GM21723 (cell line): Measurements from ENCODE around the gene CCDC136.

Source experiments
- ATAC-seq: cut with Tn5 transposase; IDR thresholded peaks from one replicate; pipeline ENCODE4 v1.9.1; 2021; ENCODE audit warnings: mild to moderate bottlenecking, moderate library complexity; ENCODE audit not compliant: unreplicated experiment

CCDC136 gene

DNA sequence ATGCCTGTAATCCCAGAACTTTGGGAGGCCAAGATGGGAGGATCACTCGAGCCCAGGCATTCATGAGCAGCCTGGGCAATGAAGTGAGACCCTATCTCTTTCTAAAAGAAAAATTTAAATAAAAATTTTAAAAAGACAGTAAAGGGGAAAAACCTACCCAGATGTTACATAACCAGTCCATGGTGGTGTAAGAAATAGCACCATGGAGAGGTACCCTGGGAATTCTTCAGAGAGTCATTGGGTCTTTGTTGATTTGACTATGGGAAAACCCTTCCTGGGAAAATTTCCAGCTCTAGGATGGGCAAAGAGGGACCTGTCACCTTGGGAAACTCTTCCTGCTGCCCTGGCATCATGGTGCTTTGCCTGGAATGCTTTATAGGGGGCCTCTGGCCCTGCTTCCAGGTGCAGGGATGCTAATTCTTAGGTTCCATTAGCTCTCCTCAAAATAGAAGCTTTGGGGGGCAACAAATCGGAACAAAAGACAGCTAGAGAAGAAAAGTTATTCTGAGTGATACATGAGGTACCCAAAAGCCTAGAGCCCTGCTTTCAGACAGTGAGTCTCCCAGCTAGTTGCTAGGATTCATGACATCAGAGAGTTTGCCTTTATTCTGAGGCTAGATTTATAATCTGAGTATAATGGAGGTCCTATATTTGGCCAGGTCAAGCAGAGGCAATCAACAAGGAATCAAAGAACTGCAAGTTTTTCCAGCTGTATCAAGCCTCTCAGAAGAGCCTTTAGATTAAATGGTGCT, 10.1 kb downstream of the CCDC136 start:
- ATAC-seq: no peak

DNA sequence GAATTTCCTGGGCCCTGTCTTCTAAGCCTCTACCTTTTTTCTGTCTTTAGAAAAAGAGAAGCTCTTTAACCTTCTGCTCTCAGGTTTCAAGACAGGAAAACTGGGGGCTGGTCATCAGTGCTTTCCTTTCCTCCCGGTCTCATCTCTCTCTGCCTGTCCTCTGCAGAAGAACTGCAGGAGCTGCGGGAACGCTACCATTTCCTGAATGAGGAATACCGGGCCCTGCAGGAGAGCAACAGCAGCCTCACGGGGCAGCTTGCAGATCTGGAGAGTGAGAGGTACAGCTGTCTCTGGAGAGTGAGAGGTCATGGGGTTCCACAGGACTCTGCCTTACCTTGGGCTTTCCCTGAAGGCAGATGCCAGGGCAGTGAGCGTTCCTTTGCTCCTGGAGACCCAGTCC, 12.7 kb downstream of the CCDC136 start:
- ATAC-seq: no peak

DNA sequence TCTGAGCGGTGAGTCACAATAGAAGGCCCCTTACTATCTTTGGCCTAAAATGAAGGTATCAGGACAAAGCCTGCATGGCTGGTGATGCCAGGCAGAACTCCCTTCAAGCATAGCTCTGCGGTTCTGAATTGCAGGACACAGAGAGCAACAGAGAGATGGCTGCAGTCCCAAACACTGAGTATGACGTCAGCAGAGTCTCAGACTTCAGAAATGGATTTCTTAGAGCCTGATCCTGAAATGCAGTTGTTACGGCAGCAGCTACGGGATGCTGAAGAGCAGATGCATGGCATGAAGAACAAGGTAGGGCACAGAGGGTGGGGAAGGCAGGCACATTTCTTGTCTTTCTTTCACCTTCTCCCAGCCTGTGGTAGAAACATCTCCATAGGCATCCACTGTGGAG, 13.5 kb downstream of the CCDC136 start:
- no peak for ATAC-seq

DNA sequence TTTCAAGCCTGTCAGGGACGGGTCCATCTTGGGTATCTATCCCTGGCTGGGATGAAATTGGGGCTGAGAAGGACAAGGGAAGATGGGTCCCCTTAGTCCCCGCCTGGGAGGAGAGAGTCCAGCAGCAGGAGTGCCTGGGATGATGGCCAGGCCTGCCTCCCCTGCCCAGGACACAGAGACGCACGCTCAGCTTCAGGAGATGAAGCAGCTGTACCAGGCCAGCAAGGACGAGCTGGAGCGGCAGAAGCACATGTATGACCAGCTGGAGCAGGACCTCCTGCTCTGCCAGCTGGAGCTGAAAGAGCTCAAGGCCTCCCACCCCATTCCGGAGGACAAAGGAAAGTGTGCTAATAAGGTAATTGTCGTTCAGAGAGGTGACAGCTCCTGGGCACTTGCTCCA, 15.4 kb downstream of the CCDC136 start:
- no peak for ATAC-seq

DNA sequence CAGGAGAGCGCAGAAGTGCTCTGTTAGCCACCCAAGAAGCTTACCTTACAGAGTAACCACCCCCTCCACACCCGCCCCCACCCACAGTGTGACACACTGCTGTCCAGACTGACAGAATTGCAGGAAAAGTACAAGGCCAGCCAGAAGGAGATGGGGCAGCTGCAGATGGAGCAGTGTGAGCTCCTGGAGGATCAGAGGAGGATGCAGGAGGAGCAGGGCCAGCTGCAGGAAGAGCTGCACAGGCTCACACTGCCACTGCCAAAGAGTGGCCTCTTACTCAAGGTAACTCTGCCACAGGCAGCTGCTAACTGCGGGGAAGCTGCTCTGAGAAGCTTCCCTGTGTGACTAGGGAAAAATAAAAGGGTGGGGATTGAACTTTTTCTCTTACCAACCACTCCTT, 17.6 kb downstream of the CCDC136 start:
- no peak for ATAC-seq

DNA sequence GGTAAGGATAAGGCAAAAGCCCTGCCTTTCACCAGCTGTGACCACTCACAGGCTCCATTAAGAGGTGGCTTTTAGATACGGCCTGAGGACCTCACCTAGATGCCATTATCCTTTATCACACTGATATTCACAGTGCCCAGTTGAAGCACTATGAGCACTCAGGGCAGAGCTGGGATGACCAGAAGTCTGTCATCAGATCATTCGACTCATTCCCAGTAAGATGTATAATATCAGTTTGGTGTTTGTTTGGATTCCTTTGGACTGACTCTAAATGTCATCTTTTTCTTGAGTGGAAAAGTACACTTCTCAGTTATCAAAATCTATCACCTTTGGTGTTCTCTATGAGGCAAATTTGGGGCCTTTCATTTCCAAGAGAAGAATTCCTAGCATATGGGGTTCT, 18.7 kb downstream of the CCDC136 start:
- no peak for ATAC-seq

DNA sequence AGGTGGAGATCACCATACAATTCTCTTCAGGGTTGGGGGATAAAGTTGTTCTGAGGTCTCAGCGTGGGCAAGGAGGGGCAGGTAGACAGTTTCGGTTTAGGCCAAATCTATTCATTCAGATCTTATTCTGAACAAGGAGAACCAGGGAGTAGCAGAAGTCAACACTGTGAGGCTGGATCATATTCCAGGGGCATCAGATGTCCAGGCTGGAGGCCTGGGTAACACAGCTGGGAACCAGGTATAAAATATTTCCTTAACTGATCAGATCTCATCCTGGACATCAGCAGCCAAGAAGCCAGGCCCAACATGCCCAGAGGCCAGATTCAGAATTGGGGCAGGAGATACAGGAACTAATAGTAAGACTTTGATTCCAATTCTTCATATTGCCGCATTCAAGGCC, 19.2 kb downstream of the CCDC136 start:
- ATAC-seq: no peak

DNA sequence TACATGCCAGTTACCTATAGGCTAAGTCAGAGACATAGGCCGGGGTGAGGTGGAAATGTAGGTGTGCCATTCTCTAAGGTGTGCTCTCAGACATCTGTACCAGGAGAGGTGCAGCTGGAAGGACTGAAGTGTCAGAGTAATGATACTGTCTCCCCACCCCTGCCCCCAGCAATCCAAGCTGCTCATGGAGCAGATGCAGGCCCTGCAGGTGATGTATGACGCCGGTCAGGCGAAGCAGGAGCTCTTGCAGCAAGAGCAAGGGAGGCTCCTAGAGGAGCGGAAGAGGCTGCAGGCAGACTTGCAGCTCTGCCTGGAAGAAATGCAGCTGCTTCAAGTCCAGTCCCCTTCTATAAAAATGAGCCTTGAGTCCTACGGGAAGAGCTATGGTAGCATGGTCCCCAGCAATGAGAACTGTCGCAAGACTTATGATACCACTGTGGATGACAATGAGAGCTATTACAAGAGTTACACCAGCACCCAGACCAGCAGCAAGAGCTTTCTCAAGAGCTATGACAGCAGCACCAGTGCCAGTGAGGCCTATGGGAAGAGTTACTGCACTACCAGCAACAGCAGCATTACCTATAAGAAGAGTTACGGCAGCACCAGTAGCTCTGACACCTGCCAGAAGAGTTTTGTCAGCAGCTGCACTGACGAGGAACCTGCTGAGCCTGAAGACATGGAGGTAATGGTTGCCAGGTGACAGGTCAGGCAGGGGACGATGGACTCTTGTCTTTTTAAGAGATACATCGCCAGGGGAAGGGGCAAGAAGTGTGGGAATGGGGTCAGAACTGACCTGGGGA, 20.1 kb downstream of the CCDC136 start:
- no peak for ATAC-seq

DNA sequence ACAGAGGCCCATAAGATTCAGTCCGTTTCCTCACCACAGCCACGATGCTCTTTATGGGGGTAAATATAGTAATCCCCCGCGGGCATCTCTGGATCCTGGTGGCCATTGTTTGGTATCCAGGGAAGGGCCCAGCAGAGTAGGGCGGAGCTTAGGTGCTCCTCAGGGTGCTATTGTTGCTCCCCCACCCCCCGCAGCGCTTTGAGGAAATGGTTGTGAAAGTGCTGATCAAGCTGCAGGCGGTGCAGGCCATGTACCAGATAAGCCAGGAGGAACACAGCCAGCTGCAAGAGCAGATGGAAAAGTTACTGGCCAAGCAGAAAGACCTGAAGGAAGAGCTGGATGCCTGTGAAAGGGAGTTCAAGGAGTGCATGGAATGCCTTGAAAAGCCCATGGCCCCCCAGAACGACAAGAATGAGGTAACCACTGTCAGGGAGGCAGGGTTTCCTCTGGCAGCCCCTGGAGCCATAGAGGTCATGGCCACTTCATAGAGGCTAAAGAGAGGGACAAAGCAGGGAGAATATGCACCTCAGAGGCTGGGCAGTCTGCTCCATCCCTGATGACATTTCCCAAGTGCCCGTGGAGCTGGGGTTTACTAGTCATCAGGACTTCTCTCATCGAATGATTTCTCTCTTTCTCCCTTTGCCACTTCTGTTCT, 20.9 kb downstream of the CCDC136 start:
- ATAC-seq: no peak

DNA sequence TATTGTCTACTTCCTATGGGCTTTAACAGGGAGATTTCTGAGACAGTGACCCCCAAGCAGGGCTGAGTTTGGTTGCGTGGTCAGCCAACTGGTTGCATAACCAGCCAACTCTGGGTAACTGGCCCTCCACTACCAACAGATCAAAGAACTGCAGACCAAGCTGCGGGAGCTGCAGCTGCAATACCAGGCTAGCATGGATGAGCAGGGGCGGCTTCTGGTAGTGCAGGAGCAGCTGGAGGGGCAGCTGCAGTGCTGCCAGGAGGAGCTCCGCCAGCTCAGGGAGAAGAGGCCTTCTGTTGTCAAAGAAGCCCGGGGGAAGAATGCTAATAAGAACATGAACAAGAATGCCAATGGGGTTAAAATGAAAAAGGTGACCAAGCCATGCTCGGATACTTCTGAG, 22.7 kb downstream of the CCDC136 start:
- ATAC-seq: no peak

DNA sequence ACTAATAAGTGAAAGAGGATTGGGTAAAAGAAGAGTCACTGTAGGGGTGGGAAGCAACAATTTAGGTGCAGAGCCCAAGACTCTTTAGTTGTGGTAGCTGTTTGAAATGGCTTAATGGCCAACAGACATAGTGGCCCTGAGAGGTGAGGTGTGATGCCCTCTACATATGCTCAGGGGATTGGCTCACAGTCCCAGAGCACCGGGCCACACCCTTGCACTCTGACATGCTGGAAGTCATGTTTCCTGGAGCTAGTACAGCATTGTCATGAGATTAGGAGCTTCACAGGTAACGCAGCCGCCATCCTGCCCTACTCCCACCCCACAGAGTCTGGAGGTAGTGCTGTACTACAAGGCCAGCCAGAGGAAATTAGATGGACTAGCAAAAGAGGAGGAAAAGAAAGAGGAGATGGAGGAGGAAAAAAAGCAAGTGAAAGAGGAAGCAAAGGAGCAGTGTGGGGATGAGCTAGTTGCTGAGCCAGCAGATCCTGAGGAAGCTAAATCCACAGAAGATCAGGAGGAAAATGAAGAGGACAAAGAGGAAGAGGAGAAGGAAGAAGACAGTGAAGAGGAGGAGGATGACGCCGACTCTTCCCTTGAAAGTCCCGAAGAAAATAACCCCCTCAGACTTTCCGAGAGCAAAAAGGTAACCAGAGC, 23.6 kb downstream of the CCDC136 start:
- ATAC-seq: no peak

DNA sequence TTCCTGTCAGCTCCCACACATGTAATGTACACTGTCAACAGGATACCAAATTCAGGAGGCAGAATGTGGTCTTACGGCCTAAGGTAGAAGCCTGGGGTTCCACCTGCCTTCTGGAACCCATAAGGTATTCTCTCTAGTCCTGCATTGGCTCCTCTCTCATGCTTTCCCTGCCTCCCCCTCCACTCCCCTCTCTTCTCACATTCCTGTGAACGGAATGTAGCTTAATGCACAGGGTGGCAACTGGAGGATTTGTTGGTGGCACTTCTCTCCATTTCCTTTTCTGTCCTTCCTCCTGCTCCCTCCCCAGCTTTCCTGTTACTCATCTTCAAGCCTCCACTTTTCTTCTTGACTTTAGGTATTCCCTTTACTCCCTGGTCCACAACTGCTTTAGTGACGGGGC, 26.9 kb downstream of the CCDC136 start:
- ATAC-seq: no peak

DNA sequence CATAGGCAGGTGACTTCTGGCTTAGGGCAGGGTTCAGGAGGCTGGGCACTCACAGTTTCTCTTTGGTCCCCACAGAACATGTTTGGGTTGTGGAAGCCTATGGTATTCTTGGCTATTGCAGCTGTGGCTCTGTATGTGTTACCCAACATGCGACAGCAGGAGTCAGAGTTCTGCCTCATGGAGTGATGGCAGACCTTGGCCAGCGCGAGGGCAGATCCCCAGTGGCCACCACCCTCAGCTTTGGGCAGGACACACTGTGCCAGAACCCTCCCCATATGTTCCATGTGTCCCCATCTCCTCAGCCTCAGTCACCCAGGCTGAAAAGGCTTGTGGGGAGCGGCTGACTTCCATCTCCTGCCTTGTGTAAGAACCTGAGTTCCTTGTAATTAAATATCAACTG, 30.0 kb downstream of the CCDC136 start:
- no peak for ATAC-seq

DNA sequence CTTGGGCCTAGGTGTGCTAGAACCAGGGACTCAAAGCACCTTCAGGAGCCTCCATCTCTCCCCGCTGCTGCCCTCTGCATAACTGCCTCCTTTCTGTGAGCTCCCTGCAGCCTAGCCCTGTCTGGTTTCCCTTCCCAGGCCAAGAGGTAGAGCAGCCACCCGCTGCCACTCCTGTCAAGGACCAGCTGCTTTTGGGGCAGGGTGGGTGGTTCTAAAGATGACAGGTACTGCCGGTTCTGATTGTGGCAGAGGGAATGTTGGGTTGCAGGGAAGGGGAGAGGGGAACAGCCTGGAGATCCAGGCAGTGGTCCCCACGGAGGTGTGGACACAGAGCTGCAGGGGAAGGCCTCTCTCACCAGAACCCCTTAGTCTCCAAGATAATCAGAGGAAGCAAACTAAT, 34.7 kb downstream of the CCDC136 start:
- no peak for ATAC-seq

DNA sequence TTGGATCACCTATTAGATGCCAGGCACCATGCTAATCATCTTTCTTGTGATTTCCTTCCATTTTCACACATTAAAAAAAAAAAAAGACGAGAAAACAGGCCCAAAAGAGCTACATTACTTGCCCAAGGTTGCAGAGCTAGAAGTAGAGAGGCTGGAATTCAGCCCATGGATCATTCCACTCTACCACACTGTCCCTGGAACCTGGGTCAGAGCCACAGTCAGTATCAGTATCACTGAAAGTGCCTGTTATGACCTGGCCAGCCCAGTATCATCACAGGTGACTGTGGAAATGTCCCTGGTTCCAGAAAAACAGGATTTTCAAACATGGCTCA, 35.1 kb downstream of the CCDC136 start:
- no peak for ATAC-seq

DNA sequence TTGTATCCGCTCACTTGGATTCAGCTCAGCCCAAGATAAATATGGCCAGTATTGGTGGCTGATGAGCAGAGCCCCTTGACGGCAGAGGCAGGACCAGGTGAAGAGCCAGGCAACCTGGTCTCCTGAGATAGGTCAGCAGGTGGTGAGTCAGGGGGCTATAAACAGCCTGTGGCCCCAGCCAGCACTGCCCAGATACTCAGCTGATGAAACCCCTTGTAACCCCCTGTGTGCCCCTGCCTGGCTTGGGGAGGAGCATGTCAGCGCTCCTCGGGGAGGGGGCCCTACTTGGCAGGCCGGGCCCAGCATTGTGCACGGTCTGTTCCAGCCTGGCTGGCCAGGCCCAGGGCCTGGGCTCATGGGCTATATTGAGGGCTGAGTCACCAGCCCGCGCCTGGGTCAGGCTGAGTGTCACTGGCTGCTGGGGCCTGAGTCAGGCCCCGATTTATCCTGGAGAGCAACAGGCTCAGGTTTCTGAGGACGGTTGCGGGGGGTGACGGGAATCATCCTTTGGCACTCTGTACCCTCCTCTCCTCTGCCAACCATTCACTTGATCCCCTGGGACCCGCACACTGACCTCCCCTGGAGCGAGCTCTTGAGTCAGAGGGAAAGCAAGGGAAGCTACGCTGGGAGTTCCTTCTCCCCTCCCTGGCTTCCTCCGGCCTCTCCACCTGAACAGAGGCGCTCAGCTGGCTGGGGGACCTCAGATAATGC, 35.6 kb downstream of the CCDC136 start:
- no peak for ATAC-seq

DNA sequence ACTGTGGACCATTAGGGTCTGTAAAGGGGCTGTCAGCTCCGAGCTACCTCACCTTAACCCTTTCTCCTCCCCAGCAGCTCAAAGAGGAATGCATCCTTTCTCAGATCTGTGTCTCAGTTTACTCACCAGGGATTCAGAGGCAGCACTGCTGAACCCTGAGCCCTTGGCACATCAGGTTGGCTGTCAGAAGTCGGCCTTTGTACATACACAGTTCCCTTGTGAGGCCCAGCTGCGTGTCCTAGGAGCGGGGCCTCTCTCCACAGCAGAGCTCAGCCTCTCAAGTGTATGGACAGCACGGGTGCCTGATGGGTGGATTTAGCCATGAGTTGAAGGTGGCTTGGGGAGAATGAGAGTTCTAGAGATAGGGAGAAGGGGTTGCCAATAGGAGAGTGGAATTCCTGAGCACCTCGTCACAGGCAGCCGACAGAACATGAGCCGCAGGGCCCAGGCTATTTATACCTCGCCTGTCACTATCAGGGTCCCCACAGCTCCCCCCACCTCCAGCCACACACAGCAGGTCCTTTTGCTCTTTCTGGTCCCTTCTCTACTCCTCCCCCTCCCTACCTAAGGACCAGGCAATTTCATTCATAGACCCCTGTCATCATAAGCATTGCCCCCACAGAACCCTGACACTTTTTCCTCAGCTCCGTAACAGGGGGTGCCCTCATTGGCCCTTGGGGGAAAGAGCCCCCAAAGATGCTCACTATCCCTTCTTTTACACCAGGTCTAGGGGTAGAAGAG, 36.4 kb downstream of the CCDC136 start:
- no peak for ATAC-seq

DNA sequence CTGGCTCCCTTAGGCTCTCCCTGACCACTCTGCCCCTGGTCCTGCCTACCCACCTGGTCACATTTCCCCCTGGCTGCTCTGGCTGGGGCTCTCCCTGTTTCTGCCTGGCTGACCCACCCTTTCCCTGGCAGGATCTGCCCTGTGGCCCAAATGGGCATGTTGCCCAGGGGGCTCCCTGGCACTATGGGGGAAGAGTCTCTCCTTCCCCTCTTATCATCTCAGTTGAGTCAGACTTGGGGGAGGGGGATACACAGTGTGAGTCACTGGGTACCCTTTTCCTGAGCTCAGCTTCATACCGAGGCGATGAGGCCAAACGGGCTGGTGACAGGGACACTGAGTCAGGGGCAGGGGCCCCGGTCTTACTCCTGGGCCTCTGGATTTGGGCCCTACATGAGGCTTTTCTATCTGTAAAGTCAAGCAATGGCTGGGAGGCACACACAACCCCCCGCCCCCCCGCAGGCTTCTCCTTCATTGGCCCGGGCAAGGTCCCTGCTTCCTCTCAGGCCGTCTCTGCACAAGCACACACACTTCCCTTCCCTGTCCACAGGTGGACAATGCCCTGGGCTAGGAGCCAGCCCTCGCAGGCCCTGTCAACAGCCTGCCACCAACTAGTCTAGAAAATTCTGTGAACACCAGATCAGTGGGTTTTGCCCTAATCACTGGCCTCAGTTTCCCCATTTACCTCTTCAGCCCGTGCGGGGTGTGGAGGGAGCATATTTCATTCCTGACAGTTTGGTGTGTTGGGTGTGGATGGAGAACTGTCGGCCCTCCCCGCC, 37.8 kb downstream of the CCDC136 start:
- no peak for ATAC-seq
